Tibial nerve (tissue), 4 donors: Measurements from ENCODE around the gene ARHGEF28. TPM values are rescaled to one million over a fixed set of nuclear protein-coding genes. Genes with fewer than 3 reads are reported as not detected.

ENCODE experiments used
- DNase-seq, 2 donors: peaks; one replicate each; pipeline ENCODE4 v3.0.0-alpha.2; 2019; ENCODE audit warnings: low spot score in 2 of 2
- H3K27ac ChIP-seq, 4 donors: fragments of 200-600 bp; sonication (generic) in 3 of 4; one replicate each; pipeline ENCODE4 v1.5.1; 2017 to 2019; ENCODE audit warnings: mild to moderate bottlenecking in 1 of 4
- H3K27me3 ChIP-seq, 2 donors: fragments of 200-600 bp; sonication (generic) in 1 of 2; one replicate each; pipeline versions ENCODE4 v1.5.1 to v1.6.0; 2017 to 2019
- H3K36me3 ChIP-seq, 3 donors: fragments of 200-600 bp; sonication (generic); one replicate each; pipeline ENCODE4 v1.5.1; 2018 to 2019
- H3K4me1 ChIP-seq, 4 donors: fragments of 200-600 bp; sonication (generic) in 3 of 4; one replicate each; pipeline ENCODE4 v1.5.1; 2017 to 2019
- H3K4me3 ChIP-seq, 4 donors: fragments of 200-600 bp; sonication (generic) in 3 of 4; one replicate each; pipeline ENCODE4 v1.5.1; 2017 to 2019; ENCODE audit warnings: mild to moderate bottlenecking in 1 of 4, moderate library complexity in 1 of 4
- H3K9me3 ChIP-seq, 4 donors: fragments of 200-600 bp; sonication (generic) in 3 of 4; one replicate each; pipeline ENCODE4 v1.5.1; 2017 to 2019
- EP300 ChIP-seq, 2 donors: sonication (generic); formaldehyde crosslinking; IDR thresholded peaks; one replicate each; pipeline ENCODE4 v1.6.1; 2017; ENCODE audit warnings: antibody characterized with exemption in 2 of 2, mild to moderate bottlenecking in 1 of 2
- POLR2A ChIP-seq, 2 donors: fragments of 450-650 bp; IDR thresholded peaks; one replicate each; pipeline ENCODE4 v1.6.1; 2017; ENCODE audit warnings: antibody characterized with exemption in 2 of 2, mild to moderate bottlenecking in 2 of 2, moderate library complexity in 2 of 2
- WGBS, 2 donors: methylation state at CpG; one replicate each; pipeline ENCODE4 v1.1.5; 2018; 5-methylcytosine and 5-hydroxymethylcytosine counted together
- total RNA-seq, 4 donors: library from RNA; depleted of rRNA; stranded (reverse); fragments of >200 nt; gene quantifications; one replicate each; pipeline ENCODE4 v1.1.0, GENCODE V29; 2016
- TF ChIP-seq, protein P1 (sequence below), 5 experiments: fragments of 200-600 bp in 3 of 5; fragments of 450-650 bp in 2 of 5; sonication (generic) in 3 of 5; IDR thresholded peaks; one replicate each; pipeline ENCODE4 v1.5.1; 2016 to 2019; ENCODE audit warnings: antibody characterized with exemption in 5 of 5, mild to moderate bottlenecking in 3 of 5, moderate library complexity in 2 of 5

Gene ARHGEF28
- total RNA-seq, 4 donors from 2014 or later, result 66.0 to 83.9 (median 72.5) TPM

DNA sequence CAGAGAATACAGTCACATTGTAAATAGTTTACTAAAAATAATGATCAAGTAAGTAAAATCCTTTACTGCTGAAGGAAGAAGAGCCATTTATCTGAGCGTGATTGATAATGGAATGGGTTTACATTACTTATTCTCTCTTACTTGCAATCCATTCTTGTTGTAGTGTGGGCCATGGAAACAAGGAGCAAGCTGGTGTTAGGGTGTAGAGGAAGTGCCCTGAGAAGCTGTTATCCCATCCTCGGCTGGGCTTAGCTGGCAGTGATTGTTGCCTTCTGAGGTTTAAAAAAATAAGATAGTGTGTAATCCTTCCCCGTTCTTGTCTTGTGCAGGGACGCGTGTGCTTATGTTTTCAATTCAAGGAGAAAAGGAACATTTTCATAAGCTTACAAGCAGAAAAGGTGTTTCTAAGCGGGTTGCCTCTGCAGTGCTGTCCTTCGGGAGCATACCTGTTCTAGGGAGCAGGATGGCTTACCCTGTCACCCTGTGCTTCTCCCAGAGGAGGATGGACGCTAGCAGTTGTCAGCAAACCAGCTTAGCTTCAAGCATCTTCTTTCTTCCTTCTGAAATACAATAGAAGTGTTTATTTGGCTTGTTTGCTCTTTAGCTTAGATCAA, 188.3 kb downstream of the ARHGEF28 start:
- no peak for DNase-seq
- Histone ChIP-seq H3K4me3 (no peak overlapping the region), H3K27me3 (no peaks in the 10 kb centered on the region), H3K4me1 (no peaks in the 10 kb centered on the region), H3K27ac (no peak overlapping the region), H3K36me3 (peaks cover 0 to 10% (median 0%) of the 10 kb centered on the region in 3 donors), H3K9me3 (no peaks in the 10 kb centered on the region)
- WGBS, 2 donors, result 68 to 75% methylated on average over 8 of the region's 8 CpGs
- no peak for TF ChIP-seq EP300 (IDR thresholded peaks at IDR 0.05)
- no peak for TF ChIP-seq POLR2A (IDR thresholded peaks at IDR 0.05)
- TF ChIP-seq, protein P1, sequence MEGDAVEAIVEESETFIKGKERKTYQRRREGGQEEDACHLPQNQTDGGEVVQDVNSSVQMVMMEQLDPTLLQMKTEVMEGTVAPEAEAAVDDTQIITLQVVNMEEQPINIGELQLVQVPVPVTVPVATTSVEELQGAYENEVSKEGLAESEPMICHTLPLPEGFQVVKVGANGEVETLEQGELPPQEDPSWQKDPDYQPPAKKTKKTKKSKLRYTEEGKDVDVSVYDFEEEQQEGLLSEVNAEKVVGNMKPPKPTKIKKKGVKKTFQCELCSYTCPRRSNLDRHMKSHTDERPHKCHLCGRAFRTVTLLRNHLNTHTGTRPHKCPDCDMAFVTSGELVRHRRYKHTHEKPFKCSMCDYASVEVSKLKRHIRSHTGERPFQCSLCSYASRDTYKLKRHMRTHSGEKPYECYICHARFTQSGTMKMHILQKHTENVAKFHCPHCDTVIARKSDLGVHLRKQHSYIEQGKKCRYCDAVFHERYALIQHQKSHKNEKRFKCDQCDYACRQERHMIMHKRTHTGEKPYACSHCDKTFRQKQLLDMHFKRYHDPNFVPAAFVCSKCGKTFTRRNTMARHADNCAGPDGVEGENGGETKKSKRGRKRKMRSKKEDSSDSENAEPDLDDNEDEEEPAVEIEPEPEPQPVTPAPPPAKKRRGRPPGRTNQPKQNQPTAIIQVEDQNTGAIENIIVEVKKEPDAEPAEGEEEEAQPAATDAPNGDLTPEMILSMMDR (IDR thresholded peaks at IDR 0.05), result no peak

DNA sequence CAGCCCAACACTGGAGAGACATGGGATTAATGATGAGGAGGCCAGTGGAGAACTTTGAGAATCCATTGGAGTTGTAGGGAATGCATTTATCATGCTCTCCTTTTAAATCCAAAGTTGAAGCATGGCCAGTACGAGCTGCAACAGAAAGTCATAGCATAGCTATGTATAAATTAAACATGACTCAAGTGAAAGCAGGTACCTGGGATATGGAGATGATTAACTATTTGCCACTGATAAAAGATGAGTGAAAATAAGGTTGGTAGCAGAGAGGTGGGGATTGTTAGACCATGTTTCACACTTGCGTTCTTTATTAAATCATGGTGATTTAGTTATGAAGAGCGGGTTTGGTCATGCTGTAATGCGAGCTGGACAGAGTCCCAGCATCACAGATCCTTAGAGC, 189.6 kb downstream of the ARHGEF28 start:
- H3K27ac ChIP-seq, result no peak overlapping the region
- H3K27me3 ChIP-seq, result no peaks in the 10 kb centered on the region
- 95 to 100% methylated on average over 4 of the region's 4 CpGs for WGBS, 2 donors
- TF ChIP-seq, protein P1 (IDR thresholded peaks at IDR 0.05), result no peak
- no peak for TF ChIP-seq EP300 (IDR thresholded peaks at IDR 0.05)
- TF ChIP-seq POLR2A (IDR thresholded peaks at IDR 0.05), result no peak
- H3K9me3 ChIP-seq, result no peaks in the 10 kb centered on the region
- no peak overlapping the region for H3K4me3 ChIP-seq
- no peak for DNase-seq
- H3K36me3 ChIP-seq, result peaks cover 0 to 15% (median 0%) of the 10 kb centered on the region in 3 donors
- H3K4me1 ChIP-seq, result no peaks in the 10 kb centered on the region

DNA sequence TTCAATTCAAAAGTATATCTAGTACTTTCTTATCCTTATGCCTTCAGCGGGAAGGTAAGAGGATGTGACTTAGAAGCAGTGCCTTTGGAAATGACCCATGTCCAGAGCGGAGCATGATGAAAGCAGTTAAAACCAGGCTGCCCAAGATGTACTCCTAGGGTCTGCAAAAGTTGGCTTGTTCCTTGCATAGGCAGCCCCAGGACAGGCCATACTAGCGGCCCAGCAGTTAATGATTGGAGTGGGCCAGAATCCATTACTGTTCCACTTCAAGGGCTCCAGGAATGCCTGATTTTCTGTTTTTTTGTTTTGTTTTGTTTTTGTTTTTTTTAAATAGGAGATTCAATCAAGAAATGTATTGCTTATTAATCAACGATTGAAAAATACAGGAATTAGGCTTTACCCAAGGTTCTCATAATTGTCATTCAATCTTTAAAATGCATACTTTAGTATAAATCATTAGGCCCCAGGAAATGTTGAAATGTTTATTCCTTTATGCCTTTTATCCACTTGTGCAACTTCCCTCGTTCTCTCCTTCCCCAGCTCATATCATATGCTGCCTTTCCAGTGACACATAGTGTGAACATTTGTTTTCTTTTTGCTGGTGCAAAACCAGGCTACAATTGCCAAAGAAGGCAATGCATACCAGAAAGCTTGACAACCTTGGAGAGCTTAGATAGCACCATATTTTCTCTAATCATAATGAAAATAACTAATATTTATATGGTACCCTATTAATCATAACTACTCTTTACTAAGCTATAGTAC, 190.8 kb downstream of the ARHGEF28 start:
- Histone ChIP-seq H3K27ac (no peak overlapping the region), H3K4me1 (no peaks in the 10 kb centered on the region), H3K9me3 (no peaks in the 10 kb centered on the region), H3K36me3 (peaks cover 0 to 16% (median 0%) of the 10 kb centered on the region in 3 donors), H3K4me3 (no peak overlapping the region), H3K27me3 (no peaks in the 10 kb centered on the region)
- TF ChIP-seq, protein P1 (IDR thresholded peaks at IDR 0.05), result no peak
- no peak for TF ChIP-seq POLR2A (IDR thresholded peaks at IDR 0.05)
- TF ChIP-seq EP300 (IDR thresholded peaks at IDR 0.05), result no peak
- WGBS, 2 donors, result 93 to 94% methylated on average over 5 of the region's 5 CpGs
- no peak for DNase-seq

DNA sequence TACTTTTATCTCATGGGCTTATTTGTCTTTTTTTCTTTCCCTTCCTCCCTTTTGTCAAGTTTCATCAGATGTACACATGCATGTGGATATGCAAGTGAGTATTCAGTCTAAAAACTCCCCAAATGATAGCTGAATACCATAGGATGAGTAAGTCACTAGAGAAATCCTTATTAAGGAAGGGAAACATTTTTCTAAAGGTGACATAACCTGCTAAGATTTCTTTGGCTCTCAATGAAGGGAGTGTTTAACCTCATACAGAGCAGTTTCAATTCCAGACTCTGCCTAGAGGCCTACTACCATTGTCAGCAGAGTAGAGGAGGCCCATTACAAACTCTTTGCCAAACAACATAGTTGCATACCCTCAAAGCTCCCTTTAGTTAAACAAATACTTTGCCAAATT, 192.4 kb downstream of the ARHGEF28 start:
- no peak for DNase-seq
- no peak overlapping the region for H3K4me3 ChIP-seq
- no peak overlapping the region for H3K27ac ChIP-seq
- TF ChIP-seq POLR2A (IDR thresholded peaks at IDR 0.05), result no peak
- TF ChIP-seq EP300 (IDR thresholded peaks at IDR 0.05), result no peak
- TF ChIP-seq, protein P1 (IDR thresholded peaks at IDR 0.05), result no peak
- no peaks in the 10 kb centered on the region for H3K27me3 ChIP-seq
- peaks cover 0 to 10% (median 0%) of the 10 kb centered on the region in 3 donors for H3K36me3 ChIP-seq
- no peaks in the 10 kb centered on the region for H3K4me1 ChIP-seq
- no peaks in the 10 kb centered on the region for H3K9me3 ChIP-seq

DNA sequence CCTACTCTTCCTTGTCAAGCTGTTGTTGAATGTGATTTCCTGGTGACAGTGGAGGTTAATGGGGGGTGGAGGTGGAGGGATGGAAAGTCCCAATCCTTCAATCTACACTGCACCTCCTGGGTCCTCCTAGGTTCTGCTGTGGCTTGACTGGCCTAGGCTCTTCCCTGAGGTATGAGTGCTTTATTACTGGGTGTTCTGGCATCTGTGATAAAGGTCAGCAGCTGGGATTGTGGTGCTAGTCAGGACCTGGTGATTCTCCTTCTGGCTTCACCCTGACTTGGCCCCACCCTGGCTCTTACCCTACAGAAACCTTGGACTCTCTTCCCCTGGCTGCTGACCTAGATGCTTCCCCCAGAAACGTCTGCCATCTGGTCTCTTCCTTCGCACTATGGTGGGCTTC, 194.3 kb downstream of the ARHGEF28 start:
- no peak for DNase-seq
- H3K27me3 ChIP-seq, result no peaks in the 10 kb centered on the region
- H3K36me3 ChIP-seq, result peaks cover 0 to 8% (median 0%) of the 10 kb centered on the region in 3 donors
- H3K9me3 ChIP-seq, result no peaks in the 10 kb centered on the region
- TF ChIP-seq POLR2A (IDR thresholded peaks at IDR 0.05), result no peak
- TF ChIP-seq EP300 (IDR thresholded peaks at IDR 0.05), result no peak
- TF ChIP-seq, protein P1 (IDR thresholded peaks at IDR 0.05), result no peak
- no peaks in the 10 kb centered on the region for H3K4me1 ChIP-seq
- H3K27ac ChIP-seq, result no peak overlapping the region
- H3K4me3 ChIP-seq, result no peak overlapping the region
- WGBS, 2 donors, result 87 to 92% methylated on average over 2 of the region's 2 CpGs
